SK-N-SH (cell line): Measurements from ENCODE around the gene IDH1. TPM values are rescaled to one million over a fixed set of nuclear protein-coding genes. Genes with fewer than 3 reads are reported as not detected.

Experiments used
- CTCF ChIA-PET: fragments of 300-600, 350-600 bp; formaldehyde crosslinking; extraction: SDS; loops from one replicate; lab custom pipeline; 2021; lab: Yijun Ruan, JAX
- POLR2A ChIA-PET: fragments of 350-600 bp; sonication (Branson Sonifier 250); formaldehyde crosslinking; extraction: SDS; loops from one replicate; lab custom pipeline; 2020; ENCODE audit warnings: antibody characterized with exemption, inconsistent platforms; lab: Yijun Ruan, JAX
- DNase-seq: peaks from one replicate; pipeline ENCODE4 v3.0.0; 2012
- H2AFZ ChIP-seq: fragments of 200-600 bp; sonication (generic); 2 replicates; pipeline ENCODE4 v1.8.1; 2016; ENCODE audit warnings: antibody characterized with exemption, mild to moderate bottlenecking, low read depth
- H3F3A ChIP-seq: fragments of 200-600 bp; sonication (generic); replicated peaks from 2 replicates; pipeline ENCODE3; 2016; ENCODE audit warnings: antibody characterized with exemption, mild to moderate bottlenecking; ENCODE audit not compliant: insufficient read depth
- H3K27ac ChIP-seq, 2 experiments: fragments of 200-500 bp in 1 of 2; fragments of 200-600 bp in 1 of 2; sonication (Bioruptor generic) in 1 of 2; sonication (generic), shearing (Covaris generic) in 1 of 2; 2 replicates each; pipeline versions ENCODE4 v1.5.1 to v1.6.1; 2014 to 2016; ENCODE audit warnings: low read depth in 2 of 2, inconsistent platforms in 1 of 2, low read length in 1 of 2, mild to moderate bottlenecking in 1 of 2, mixed read lengths in 1 of 2
- H3K27me3 ChIP-seq: fragments of 200-600 bp; sonication (generic), shearing (Covaris generic); 2 replicates; pipeline ENCODE4 v1.6.1; 2016; ENCODE audit warnings: mixed run types; ENCODE audit not compliant: insufficient read depth
- H3K36me3 ChIP-seq, 2 experiments: fragments of 200-500 bp in 1 of 2; fragments of 200-600 bp in 1 of 2; sonication (Bioruptor generic) in 1 of 2; sonication (generic) in 1 of 2; replicated peaks in 1 of 2; 2 replicates each; pipeline versions ENCODE3 to v1.5.1; 2014 to 2016; ENCODE audit warnings: low read length in 1 of 2, mild to moderate bottlenecking in 1 of 2; ENCODE audit not compliant: insufficient read depth in 2 of 2, control insufficient read depth in 1 of 2
- H3K4me1 ChIP-seq, 2 experiments: fragments of 200-500 bp in 1 of 2; fragments of 200-600 bp in 1 of 2; sonication (Bioruptor generic) in 1 of 2; sonication (generic), shearing (Covaris generic) in 1 of 2; 2 replicates each; pipeline versions ENCODE4 v1.5.1 to v1.6.1; 2014 to 2016; ENCODE audit warnings: low read depth in 1 of 2, low read length in 1 of 2, mixed run types in 1 of 2; ENCODE audit not compliant: insufficient read depth in 2 of 2, control insufficient read depth in 1 of 2
- H3K4me2 ChIP-seq: fragments of 200-600 bp; sonication (generic), shearing (Covaris generic); 2 replicates; pipeline ENCODE4 v1.6.1; 2017; ENCODE audit warnings: mixed run types
- H3K4me3 ChIP-seq, 2 experiments: fragments of 200-500 bp in 1 of 2; fragments of 200-600 bp in 1 of 2; sonication (Bioruptor generic) in 1 of 2; sonication (generic), shearing (Covaris generic) in 1 of 2; 2 replicates each; pipeline versions ENCODE4 v1.5.1 to v1.8.1; 2014 to 2016; ENCODE audit warnings: low read depth in 2 of 2, inconsistent platforms in 1 of 2, low read length in 1 of 2, mild to moderate bottlenecking in 1 of 2, mixed read lengths in 1 of 2, moderate library complexity in 1 of 2
- H3K79me2 ChIP-seq: fragments of 200-600 bp; sonication (generic); 2 replicates; pipeline ENCODE4 v1.8.1; 2017; ENCODE audit warnings: mild to moderate bottlenecking; ENCODE audit not compliant: insufficient read depth
- H3K9ac ChIP-seq: fragments of 200-600 bp; sonication (generic); 2 replicates; pipeline ENCODE4 v1.6.1; 2017; ENCODE audit warnings: mixed run types
- H3K9me2 ChIP-seq: fragments of 200-600 bp; sonication (generic); 2 replicates; pipeline ENCODE4 v1.6.1; 2017; ENCODE audit warnings: mixed run types
- H3K9me3 ChIP-seq: fragments of 200-600 bp; sonication (generic); 2 replicates; pipeline ENCODE4 v1.6.1; 2017; ENCODE audit warnings: mixed run types, mild to moderate bottlenecking, moderate library complexity
- H4K20me1 ChIP-seq: fragments of 200-600 bp; sonication (generic); 2 replicates; pipeline ENCODE4 v1.6.1; 2017; ENCODE audit warnings: mild to moderate bottlenecking, mixed run types; ENCODE audit not compliant: insufficient read depth
- CHD2 ChIP-seq: fragments of 150-350 bp; IDR thresholded peaks from 2 replicates; pipeline ENCODE4 v1.6.1; 2018; ENCODE audit warnings: low read length; ENCODE audit not compliant: partially characterized antibody
- CTCF ChIP-seq: fragments of 200-600 bp; sonication (generic); IDR thresholded peaks from 2 replicates; pipeline ENCODE4 v1.6.1; 2017; ENCODE audit warnings: antibody characterized with exemption, mild to moderate bottlenecking, moderate library complexity
- ELF1 ChIP-seq: IDR thresholded peaks from 2 replicates; pipeline ENCODE4 v1.4.0; 2012
- GATA2 ChIP-seq: sonication (generic); formaldehyde crosslinking; IDR thresholded peaks from 2 replicates; pipeline ENCODE4 v1.5.0; 2020; ENCODE audit warnings: mild to moderate bottlenecking, missing genetic modification reagents
- NFIC ChIP-seq: IDR thresholded peaks from 2 replicates; pipeline ENCODE4 v1.4.0; 2012; ENCODE audit warnings: borderline replicate concordance
- RCOR1 ChIP-seq: fragments of 150-350 bp; IDR thresholded peaks from 2 replicates; pipeline ENCODE4 v1.6.1; 2017; ENCODE audit warnings: antibody characterized with exemption, low read length
- REST ChIP-seq: IDR thresholded peaks from 2 replicates; pipeline ENCODE4 v1.6.1; 2012; ENCODE audit warnings: mild to moderate bottlenecking, low read depth, low read length, moderate library complexity
- RXRA ChIP-seq: IDR thresholded peaks from 2 replicates; pipeline ENCODE4 v1.4.0; 2012; ENCODE audit warnings: low read depth, mild to moderate bottlenecking, borderline replicate concordance
- WGBS: methylation state at CpG from one replicate; pipeline ENCODE4 v1.1.6; 2017; ENCODE audit warnings: low lambda C conversion rate; 5-methylcytosine and 5-hydroxymethylcytosine counted together
- polyA plus RNA-seq, 3 experiments: library from polyadenylated mRNA; depleted of rRNA; stranded (reverse); fragments of >200 nt; gene quantifications; 2 replicates each; pipeline ENCODE4 v1.2.3, GENCODE V29; 2012

IDH1 gene
- polyA plus RNA-seq, 1 of the 3 experiments (the other 2 are of a cell fraction): 43.4 TPM

GRCh38 chr2:208274748-208275147 lies 19.9 kb upstream of the IDH1 start:
- no peaks in the 10 kb centered on the region for H3F3A ChIP-seq
- TF ChIP-seq GATA2 (no peak), NFIC (peak; percentile 46; the same call in 1 of the 2 replicates)
- H2AFZ ChIP-seq: no peak overlapping the region
- no peak for DNase-seq
- H3K79me2 ChIP-seq: peaks cover 38% of the 10 kb centered on the region
- H3K4me3 ChIP-seq: no peak overlapping the region
- peak overlapping the region in 1 of 2 experiments; percentile 40; a peak in 1 of 4 replicates for H3K27ac ChIP-seq
- no peaks in the 10 kb centered on the region for H3K9me3 ChIP-seq
- H3K9me2 ChIP-seq: no peaks in the 10 kb centered on the region
- peaks cover 0 to 8% of the 10 kb centered on the region in 2 experiments; a peak in 2 of 4 replicates for H3K4me1 ChIP-seq
- POLR2A ChIA-PET: no interaction called here
- H3K4me2 ChIP-seq: no peak overlapping the region
- CTCF ChIA-PET: interaction anchor here (0.7 to 2.6 kb wide), 2 partner anchors 20 to 100 kb away, joined by 4 to 7 read pairs; partner anchors contain the start of gene IDH1
- peaks cover 68 to 79% of the 10 kb centered on the region in 2 experiments for H3K36me3 ChIP-seq
- H3K9ac ChIP-seq: no peak overlapping the region
- H4K20me1 ChIP-seq: peaks cover under 1% of the 10 kb centered on the region; the same call in 1 of the 2 replicates
- no peaks in the 10 kb centered on the region for H3K27me3 ChIP-seq

GRCh38 chr2:208269091-208269490 lies 14.2 kb upstream of the IDH1 start:
- Histone ChIP-seq H3K4me1 (peaks cover 5 to 14% of the 10 kb centered on the region in 2 experiments; a peak in 2 of 4 replicates), H3K36me3 (peaks cover 21 to 25% of the 10 kb centered on the region in 2 experiments), H2AFZ (no peak overlapping the region), H3F3A (peaks cover 21% of the 10 kb centered on the region), H3K9me2 (no peaks in the 10 kb centered on the region), H3K27ac (no peak overlapping the region), H3K9ac (no peak overlapping the region), H4K20me1 (peaks cover 15% of the 10 kb centered on the region; the same call in 1 of the 2 replicates), H3K4me2 (no peak overlapping the region), H3K4me3 (no peak overlapping the region), H3K27me3 (no peaks in the 10 kb centered on the region), H3K79me2 (peaks cover 61% of the 10 kb centered on the region), H3K9me3 (no peaks in the 10 kb centered on the region)
- TF ChIP-seq CHD2 (no peak), CTCF (peak; percentile 35), ELF1 (no peak)
- POLR2A ChIA-PET: interaction anchor here (0.7 kb wide), 1 partner anchor 408 kb away, joined by 3 read pairs; no protein-coding TSS in a partner anchor
- CTCF ChIA-PET: interaction anchor here (0.7 kb wide), 1 partner anchor 94 kb away, joined by 3 read pairs; no protein-coding TSS in a partner anchor
- WGBS: 88% methylated on average over 2 of the region's 2 CpGs
- no peak for DNase-seq

- peak overlapping the region in 1 of 2 experiments; percentile 85; a peak in 1 of 4 replicates for H3K4me3 ChIP-seq
- CTCF ChIA-PET: interaction anchor here (1.2 kb wide), 1 partner anchor 92 kb away, joined by 4 read pairs; no protein-coding TSS in a partner anchor
- TF ChIP-seq NFIC: no peak
- no peak for TF ChIP-seq REST
- no peak for TF ChIP-seq RCOR1
- no peak for TF ChIP-seq RXRA
Observed at GRCh38 chr2:208268156-208268952, 13.5 kb upstream of the IDH1 start.

More at GRCh38 chr2:208268156-208268952, 13.5 kb upstream of the IDH1 start:
- Histone ChIP-seq H2AFZ (no peak overlapping the region), H3K9me2 (no peaks in the 10 kb centered on the region), H3K27ac (no peak overlapping the region), H4K20me1 (peaks cover 15% of the 10 kb centered on the region; the same call in 1 of the 2 replicates), H3K9ac (0 out of 2 replicates have a peak overlapping the region, but pooled peaks have one; percentile 87), H3K36me3 (peaks cover 14 to 18% of the 10 kb centered on the region in 2 experiments), H3K79me2 (peaks cover 61% of the 10 kb centered on the region), H3K4me1 (peaks cover 5 to 12% of the 10 kb centered on the region in 2 experiments; a peak in 2 of 4 replicates), H3K4me2 (peak overlapping the region; percentile 73), H3K27me3 (no peaks in the 10 kb centered on the region), H3K9me3 (no peaks in the 10 kb centered on the region), H3F3A (peaks cover 21% of the 10 kb centered on the region)
- no peak for DNase-seq
- POLR2A ChIA-PET: interaction anchor here (0.7 kb wide), 1 partner anchor 409 kb away, joined by 3 read pairs; no protein-coding TSS in a partner anchor
- WGBS: 90% methylated on average over 8 of the region's 8 CpGs
